Fibroblast of skin of back (primary cell): ENCODE measurements around the gene OLA1.

Experiments
- DNase-seq: peaks from one replicate; pipeline ENCODE4 v3.0.0-alpha.2; 2013

The OLA1 gene

GRCh38 chr2:174224125-174224524 is 24.2 kb downstream of the OLA1 start:
- no peak for DNase-seq

- no peak for DNase-seq
These were observed 24.9 kb downstream of the OLA1 start for GRCh38 chr2:174223388-174223787.

- DNase-seq: no peak
These were observed 26.2 kb downstream of the OLA1 start for GRCh38 chr2:174222154-174222553.

- no peak for DNase-seq
These were observed 29.0 kb downstream of the OLA1 start for GRCh38 chr2:174219321-174219720.

- no peak for DNase-seq
These were observed 29.6 kb downstream of the OLA1 start for GRCh38 chr2:174218773-174219172.

GRCh38 chr2:174217869-174218268 is 30.5 kb downstream of the OLA1 start:
- DNase-seq: no peak

GRCh38 chr2:174211954-174212353 is 36.4 kb downstream of the OLA1 start:
- no peak for DNase-seq

- DNase-seq: no peak
These were observed 37.5 kb downstream of the OLA1 start for GRCh38 chr2:174210862-174211261.

GRCh38 chr2:174209325-174209724 is 39.0 kb downstream of the OLA1 start:
- no peak for DNase-seq

GRCh38 chr2:174208026-174208425 is 40.3 kb downstream of the OLA1 start:
- no peak for DNase-seq

- no peak for DNase-seq
These were observed 42.8 kb downstream of the OLA1 start for GRCh38 chr2:174205562-174205961.

GRCh38 chr2:174202188-174202587 is 46.1 kb downstream of the OLA1 start:
- no peak for DNase-seq

- DNase-seq: peak; percentile 38
These were observed 49.3 kb downstream of the OLA1 start for GRCh38 chr2:174198846-174199564.

- peak; percentile 6 for DNase-seq
These were observed 53.1 kb downstream of the OLA1 start for GRCh38 chr2:174195253-174195652.

- no peak for DNase-seq
These were observed 54.6 kb downstream of the OLA1 start for GRCh38 chr2:174193737-174194136.

GRCh38 chr2:174192664-174193063 is 55.7 kb downstream of the OLA1 start:
- DNase-seq: no peak

GRCh38 chr2:174191342-174192074 is 56.8 kb downstream of the OLA1 start:
- no peak for DNase-seq

GRCh38 chr2:174184915-174185314 is 63.4 kb downstream of the OLA1 start:
- no peak for DNase-seq

GRCh38 chr2:174184504-174184903 is 63.8 kb downstream of the OLA1 start:
- no peak for DNase-seq

GRCh38 chr2:174183076-174183475 is 65.3 kb downstream of the OLA1 start:
- no peak for DNase-seq

- no peak for DNase-seq
These were observed 67.0 kb downstream of the OLA1 start for GRCh38 chr2:174181368-174181767.

GRCh38 chr2:174180726-174181236 is 67.6 kb downstream of the OLA1 start:
- DNase-seq: peak; percentile 6

- DNase-seq: no peak
These were observed 68.1 kb downstream of the OLA1 start for GRCh38 chr2:174180165-174180724.
